ENCODE data around the gene CCNJL.

CCNJL gene

DNA sequence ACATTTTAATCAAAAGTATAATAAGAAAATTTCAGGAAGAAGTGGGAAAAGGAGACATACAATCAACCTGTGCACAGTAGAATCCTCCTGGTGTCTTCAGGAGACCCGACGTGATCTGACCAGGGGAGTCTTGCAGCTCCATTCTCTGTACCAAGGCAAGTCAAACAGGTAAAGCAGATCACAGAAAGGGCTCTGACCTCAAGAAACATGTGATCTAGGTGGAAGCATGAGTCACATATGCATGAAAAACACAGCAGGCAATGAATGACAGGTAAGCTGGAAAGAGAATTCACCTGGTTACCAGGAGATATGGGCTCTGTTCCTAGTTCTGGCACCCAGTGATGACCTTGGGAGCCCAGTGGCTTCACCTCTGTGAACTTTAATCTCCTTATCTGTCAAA lies 102.4 kb downstream of the CCNJL start:
- Histone ChIP-seq H3K4me1 (ENCODE audit: insufficient read depth, low read length) (peaks cover 3% of the 10 kb centered on the region; the same call in 1 of the 2 replicates), H3K4me3 (ENCODE audit: low read length) (no peak overlapping the region), H3K9ac (ENCODE audit: low read depth, low read length) (no peak overlapping the region)

GRCh38 chr5:160207061-160207460 lies 105.3 kb downstream of the CCNJL start:
- Histone ChIP-seq H3K4me1 (ENCODE audit: insufficient read depth, low read length) (peaks cover 3% of the 10 kb centered on the region; the same call in 1 of the 2 replicates), H3K4me3 (ENCODE audit: low read length) (no peak overlapping the region), H3K36me3 (ENCODE audit: insufficient read depth, low read depth, low read length) (no peaks in the 10 kb centered on the region), H3K27ac (ENCODE audit: low read length) (no peak overlapping the region), H3K9ac (ENCODE audit: low read depth, low read length) (no peak overlapping the region), H3K9me3 (ENCODE audit: insufficient read depth, low read depth, low read length) (no peaks in the 10 kb centered on the region), H3K27me3 (ENCODE audit: insufficient read depth, low read length) (no peaks in the 10 kb centered on the region)

More for the DNA sequence above, 102.4 kb downstream of the CCNJL start:
- H3K27me3 ChIP-seq (ENCODE audit: insufficient read depth, low read length): no peaks in the 10 kb centered on the region
- no peaks in the 10 kb centered on the region for H3K36me3 ChIP-seq (ENCODE audit: insufficient read depth, low read depth, low read length)
- H3K27ac ChIP-seq (ENCODE audit: low read length): no peak overlapping the region
- H3K9me3 ChIP-seq (ENCODE audit: insufficient read depth, low read depth, low read length): no peaks in the 10 kb centered on the region
